ENCODE measurements around the gene ENTHD1.
A peak's percentile ranks its signal among the peaks of the same experiment; 100 is the strongest.

Gene ENTHD1

GRCh38 chr22:39800790-39801520 lies 92.6 kb downstream of the ENTHD1 start (continued):
- no peak for TF ChIP-seq ZBTB11 (tag by site-specific recombination; conservative IDR thresholded peaks at IDR 0.05; ENCODE audit: low read depth)
- TF ChIP-seq ZBTB8A (tag by site-specific recombination; IDR thresholded peaks at IDR 0.05) = 0 out of 2 replicates have a peak, but pooled peaks have one; percentile 7
- no peak for TF ChIP-seq ZNF510 (tag by site-specific recombination; IDR thresholded peaks at IDR 0.05; ENCODE audit: insufficient replicate concordance)
- 0 out of 2 replicates have a peak, but pooled peaks have one; percentile 28 for TF ChIP-seq IKZF3 (tag by site-specific recombination; IDR thresholded peaks at IDR 0.05)
- no peak for TF ChIP-seq ZNF423 (tag by site-specific recombination; IDR thresholded peaks at IDR 0.05)
- no peak for TF ChIP-seq GLIS2 (tag by site-specific recombination; IDR thresholded peaks at IDR 0.05)
- no peak for TF ChIP-seq ZNF521 (tag by site-specific recombination; IDR thresholded peaks at IDR 0.05)
- peak; percentile 81 for TF ChIP-seq ZBTB44 (tag by site-specific recombination; IDR thresholded peaks at IDR 0.05)
- no peak for TF ChIP-seq ATF2 (tag by site-specific recombination; IDR thresholded peaks at IDR 0.05; ENCODE audit: low read depth)
- TF ChIP-seq ZNF560 (tag by site-specific recombination; IDR thresholded peaks at IDR 0.05; ENCODE audit: borderline replicate concordance) = no peak
- no peak for TF ChIP-seq ZBTB49 (tag by site-specific recombination; IDR thresholded peaks at IDR 0.05; ENCODE audit: low read depth)
- TF ChIP-seq ZNF302 (tag by site-specific recombination; IDR thresholded peaks at IDR 0.05; ENCODE audit: low read depth) = 0 out of 2 replicates have a peak, but pooled peaks have one; percentile 52
- TF ChIP-seq ZNF223 (tag by site-specific recombination; IDR thresholded peaks at IDR 0.05) = no peak
- no peak for TF ChIP-seq ZNF707 (tag by site-specific recombination; IDR thresholded peaks at IDR 0.05)
- no peak for TF ChIP-seq ZNF704 (tag by site-specific recombination; IDR thresholded peaks at IDR 0.05)
